Astrocyte (in vitro differentiated cells and primary cell): ENCODE data around the gene PEX10.

Experiments
- EZH2 ChIP-seq: IDR thresholded peaks from 2 replicates; pipeline ENCODE4 v1.6.1; 2012; ENCODE audit warnings: mild to moderate bottlenecking, low read length, inconsistent platforms; ENCODE audit not compliant: insufficient read depth
- TF ChIP-seq, protein P1 (sequence below): IDR thresholded peaks from 2 replicates; pipeline ENCODE4 v1.5.1; 2011; ENCODE audit warnings: low read depth, mild to moderate bottlenecking, inconsistent platforms, low read length, moderate library complexity; ENCODE audit not compliant: insufficient read depth

DNA sequence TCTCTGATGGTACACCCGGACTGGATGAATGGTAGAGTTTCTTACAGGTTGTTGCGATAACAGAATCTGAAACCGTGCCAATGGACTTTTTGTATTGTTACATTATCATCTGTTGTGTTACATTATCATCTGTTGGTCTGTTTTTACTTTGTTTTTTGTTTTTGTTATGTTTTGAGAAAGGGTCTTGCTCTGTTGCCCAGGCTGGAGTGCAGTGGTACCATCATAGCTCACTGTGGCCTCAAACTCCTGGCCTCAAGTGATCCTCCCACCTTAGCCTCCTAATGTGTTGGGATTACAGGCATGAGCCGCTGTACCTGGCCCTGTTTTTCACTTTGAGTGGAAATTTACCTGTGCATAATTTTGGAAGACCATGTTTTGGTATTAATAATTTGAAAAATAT lies 10.2 kb upstream of the PEX10 start:
- TF ChIP-seq, protein P1, sequence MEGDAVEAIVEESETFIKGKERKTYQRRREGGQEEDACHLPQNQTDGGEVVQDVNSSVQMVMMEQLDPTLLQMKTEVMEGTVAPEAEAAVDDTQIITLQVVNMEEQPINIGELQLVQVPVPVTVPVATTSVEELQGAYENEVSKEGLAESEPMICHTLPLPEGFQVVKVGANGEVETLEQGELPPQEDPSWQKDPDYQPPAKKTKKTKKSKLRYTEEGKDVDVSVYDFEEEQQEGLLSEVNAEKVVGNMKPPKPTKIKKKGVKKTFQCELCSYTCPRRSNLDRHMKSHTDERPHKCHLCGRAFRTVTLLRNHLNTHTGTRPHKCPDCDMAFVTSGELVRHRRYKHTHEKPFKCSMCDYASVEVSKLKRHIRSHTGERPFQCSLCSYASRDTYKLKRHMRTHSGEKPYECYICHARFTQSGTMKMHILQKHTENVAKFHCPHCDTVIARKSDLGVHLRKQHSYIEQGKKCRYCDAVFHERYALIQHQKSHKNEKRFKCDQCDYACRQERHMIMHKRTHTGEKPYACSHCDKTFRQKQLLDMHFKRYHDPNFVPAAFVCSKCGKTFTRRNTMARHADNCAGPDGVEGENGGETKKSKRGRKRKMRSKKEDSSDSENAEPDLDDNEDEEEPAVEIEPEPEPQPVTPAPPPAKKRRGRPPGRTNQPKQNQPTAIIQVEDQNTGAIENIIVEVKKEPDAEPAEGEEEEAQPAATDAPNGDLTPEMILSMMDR, result no peak
- TF ChIP-seq EZH2, result no peak
